Measurements from ENCODE around the gene CDKN1B.
"Not testable (repeated sequence)": the region's sequence is repeated elsewhere in the genome, so short reads cannot be mapped to it uniquely, and the experiment has no call there.

The CDKN1B gene

DNA sequence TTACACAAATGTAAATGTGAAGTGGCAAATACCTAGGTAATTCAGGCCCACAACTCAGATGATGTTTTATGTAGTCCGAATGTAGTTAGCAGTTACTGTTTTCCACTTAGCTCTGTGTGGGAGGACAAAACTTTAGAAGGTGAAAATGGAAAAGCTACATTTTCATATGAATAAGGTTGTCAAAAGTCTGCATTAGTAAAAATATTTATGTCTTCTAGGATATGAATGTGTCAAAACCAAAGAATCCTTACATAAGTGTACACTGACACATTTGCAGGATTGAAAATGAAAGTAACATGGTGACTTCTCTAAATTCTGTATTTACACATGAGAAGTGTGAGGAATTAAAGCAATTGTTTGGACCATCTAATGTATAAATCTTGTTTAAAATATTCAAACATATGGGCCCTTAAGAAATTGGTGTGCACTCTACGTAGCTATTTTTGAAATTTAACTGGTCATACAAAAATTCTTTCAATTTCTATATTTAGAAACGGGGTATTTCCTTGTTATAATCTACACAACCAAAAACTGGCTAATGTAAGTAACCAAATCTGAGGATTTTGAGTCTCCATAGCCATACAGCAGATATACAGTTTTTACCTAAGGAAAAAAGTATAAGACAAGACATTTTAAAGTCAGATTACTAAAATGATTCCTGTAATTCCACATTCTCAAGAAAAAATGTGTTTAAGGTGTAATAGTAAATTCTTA is 5.4 kb downstream of the CDKN1B start:
- in situ Hi-C loops (cut with MboI; ENCODE audit: low sequenced_read_pairs) = loop anchor here (25.0 kb wide), 2 partner anchors 685 to 1135 kb away; no protein-coding TSS in a partner anchor

GRCh38 chr12:12723149-12723680 is 6.0 kb downstream of the CDKN1B start:
- in situ Hi-C loops (cut with MboI; ENCODE audit: low sequenced_read_pairs) = loop anchor here (25.0 kb wide), 2 partner anchors 686 to 1136 kb away; no protein-coding TSS in a partner anchor

DNA sequence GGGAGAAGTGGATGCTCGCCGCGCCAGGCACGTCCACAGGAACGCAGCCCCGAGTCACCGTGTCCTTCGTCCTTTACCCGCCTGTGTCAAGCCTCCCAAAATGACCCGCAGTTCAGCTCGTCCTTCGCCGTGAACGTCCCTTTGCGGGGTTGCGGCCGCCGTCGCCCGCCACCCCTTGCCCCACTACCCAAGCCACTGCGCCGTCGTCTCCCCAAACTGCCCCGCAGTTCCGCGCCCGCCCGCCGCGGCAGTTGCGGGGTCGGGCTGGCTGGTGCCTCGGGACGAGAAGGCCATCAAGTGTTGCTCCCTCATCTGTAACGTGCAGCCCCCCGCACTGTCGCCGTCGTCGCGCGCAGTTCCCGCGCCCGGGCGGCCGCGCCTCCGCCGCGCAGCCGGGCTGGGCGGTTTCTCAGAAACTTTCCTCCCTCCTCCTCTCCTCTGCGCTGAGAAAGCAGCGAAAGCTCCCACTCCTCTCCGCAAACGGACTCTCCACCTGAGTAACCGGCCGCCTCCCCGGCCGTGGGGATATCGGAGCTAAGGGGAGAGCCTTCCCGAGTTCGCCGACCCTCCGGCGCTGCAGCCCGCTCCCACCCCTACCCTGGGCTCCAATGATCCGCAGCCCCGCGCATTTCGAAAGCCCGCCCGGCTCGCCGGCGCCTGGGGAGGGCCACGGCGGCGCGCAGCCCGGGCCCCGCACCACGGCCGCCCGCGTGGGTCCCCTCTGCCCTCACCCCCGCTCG is 6.7 kb downstream of the CDKN1B start:
- in situ Hi-C loops (cut with MboI; ENCODE audit: low sequenced_read_pairs) = loop anchor here (25.0 kb wide), 2 partner anchors 687 to 1137 kb away; no protein-coding TSS in a partner anchor

DNA sequence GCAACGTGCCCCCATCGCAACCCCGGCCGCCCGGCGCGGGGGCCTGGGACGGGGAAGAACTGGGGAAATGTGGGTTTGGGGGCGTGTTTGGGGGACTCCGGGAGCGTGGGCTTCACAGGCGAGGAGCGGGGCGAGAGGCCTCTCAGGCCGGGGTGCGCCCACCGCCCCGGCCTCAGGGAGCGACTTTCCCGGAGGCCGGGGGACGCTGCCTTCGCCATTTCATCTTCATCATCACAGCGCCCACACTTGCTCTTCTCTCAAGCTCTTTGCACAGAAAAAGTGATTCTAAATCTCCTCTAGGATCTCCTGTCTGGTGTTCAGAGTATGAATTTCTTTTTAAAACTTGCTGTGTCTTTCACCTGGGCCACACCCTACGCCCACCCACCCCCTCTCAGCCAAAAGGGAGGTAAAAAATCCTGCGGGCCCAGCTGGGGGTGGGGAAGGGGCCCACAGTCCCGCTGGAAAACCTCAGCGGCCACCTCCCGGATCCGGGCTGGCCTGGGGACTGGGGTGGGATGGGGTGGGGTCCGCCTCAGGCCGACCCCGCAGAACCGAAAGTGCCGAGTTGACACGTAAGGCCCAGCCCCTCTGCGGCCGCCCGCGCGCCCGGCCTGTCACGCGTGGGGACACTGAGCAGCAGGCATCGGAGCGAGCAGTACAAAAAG is 7.4 kb downstream of the CDKN1B start:
- in situ Hi-C loops (cut with MboI; ENCODE audit: low sequenced_read_pairs) = loop anchor here (25.0 kb wide), 2 partner anchors 687 to 1137 kb away; no protein-coding TSS in a partner anchor

DNA sequence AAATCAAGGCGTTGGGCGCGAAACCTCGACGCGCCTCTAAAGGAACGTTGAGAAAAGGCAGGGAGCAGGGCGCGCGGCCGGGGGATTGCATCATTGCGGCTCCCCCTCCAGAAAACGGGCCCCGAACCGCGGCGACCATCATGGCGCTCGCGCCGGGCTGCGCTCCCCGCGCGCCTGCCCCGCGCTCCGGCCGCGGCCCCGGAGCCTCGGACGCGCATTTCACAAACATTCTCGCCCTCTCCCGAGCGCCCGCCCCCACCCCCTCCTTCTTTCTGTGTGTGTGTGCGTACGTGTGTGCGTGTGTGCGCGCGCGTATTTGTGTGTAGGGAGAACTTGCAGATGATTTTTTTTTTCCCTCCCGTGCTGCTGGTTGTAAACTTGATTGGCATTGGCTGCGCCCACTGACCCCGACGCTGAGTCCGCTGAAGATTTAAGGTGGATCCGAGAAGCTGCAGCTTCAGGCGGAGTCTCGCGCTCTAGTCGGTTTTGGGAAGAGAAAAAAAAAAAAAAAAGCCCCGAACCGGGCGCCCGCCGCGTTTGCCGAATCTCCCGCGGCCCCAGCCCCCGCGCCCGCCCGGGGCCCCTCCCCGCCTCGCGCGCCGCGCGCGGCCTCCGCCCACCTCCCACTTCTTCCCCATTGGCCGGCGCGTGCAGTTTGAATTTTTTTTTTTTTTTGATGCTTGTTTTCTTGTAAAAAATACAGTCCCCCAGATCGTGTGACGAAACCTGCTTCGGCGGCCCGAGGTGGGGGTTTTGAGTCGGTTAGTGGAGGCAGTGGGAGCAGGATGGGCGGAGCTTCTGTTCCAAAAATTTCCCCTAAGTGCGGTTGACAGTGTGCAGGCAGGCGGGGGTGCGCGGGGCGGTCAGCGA is 8.2 kb downstream of the CDKN1B start:
- in situ Hi-C loops (cut with MboI; ENCODE audit: low sequenced_read_pairs) = no loop called here

GRCh38 chr12:12725956-12726554 is 8.9 kb downstream of the CDKN1B start:
- in situ Hi-C loops (cut with MboI; ENCODE audit: low sequenced_read_pairs) = no loop called here

DNA sequence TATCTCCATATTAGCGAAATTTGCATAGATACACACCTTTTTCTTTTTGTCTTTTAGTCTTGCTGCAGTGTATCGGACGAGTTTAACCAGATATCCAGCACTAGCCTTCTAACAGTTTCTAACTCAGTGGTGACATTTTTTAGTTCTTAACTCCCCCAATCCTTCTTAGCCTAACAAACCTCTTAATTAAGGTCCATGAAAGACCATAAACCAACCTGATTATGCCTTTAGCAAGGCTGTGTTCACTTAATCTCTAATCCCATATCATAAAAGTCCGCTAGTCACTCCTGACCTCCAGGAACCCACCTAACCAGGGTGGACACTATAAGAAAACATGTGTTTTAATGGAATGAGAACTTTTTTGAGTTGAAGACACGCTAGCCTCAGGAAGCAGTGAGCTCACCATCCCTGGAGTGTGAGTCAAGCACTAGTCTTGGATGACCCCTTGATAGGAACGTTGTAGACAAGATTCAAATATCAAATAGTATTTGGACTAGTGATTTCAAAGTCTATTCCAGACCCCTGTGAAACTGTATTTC is 9.5 kb downstream of the CDKN1B start:
- in situ Hi-C loops (cut with MboI; ENCODE audit: low sequenced_read_pairs) = no loop called here

- in situ Hi-C loops (cut with MboI; ENCODE audit: low sequenced_read_pairs) = no loop called here
These were observed 14.0 kb downstream of the CDKN1B start for GRCh38 chr12:12731178-12731577.

GRCh38 chr12:12731785-12732184 is 14.6 kb downstream of the CDKN1B start:
- in situ Hi-C loops (cut with MboI; ENCODE audit: low sequenced_read_pairs) = no loop called here

GRCh38 chr12:12733118-12733517 is 15.9 kb downstream of the CDKN1B start:
- in situ Hi-C loops (cut with MboI; ENCODE audit: low sequenced_read_pairs) = no loop called here

GRCh38 chr12:12734054-12734453 is 16.9 kb downstream of the CDKN1B start:
- in situ Hi-C loops (cut with MboI; ENCODE audit: low sequenced_read_pairs) = no loop called here

GRCh38 chr12:12734561-12735071 is 17.4 kb downstream of the CDKN1B start:
- in situ Hi-C loops (cut with MboI; ENCODE audit: low sequenced_read_pairs) = no loop called here

DNA sequence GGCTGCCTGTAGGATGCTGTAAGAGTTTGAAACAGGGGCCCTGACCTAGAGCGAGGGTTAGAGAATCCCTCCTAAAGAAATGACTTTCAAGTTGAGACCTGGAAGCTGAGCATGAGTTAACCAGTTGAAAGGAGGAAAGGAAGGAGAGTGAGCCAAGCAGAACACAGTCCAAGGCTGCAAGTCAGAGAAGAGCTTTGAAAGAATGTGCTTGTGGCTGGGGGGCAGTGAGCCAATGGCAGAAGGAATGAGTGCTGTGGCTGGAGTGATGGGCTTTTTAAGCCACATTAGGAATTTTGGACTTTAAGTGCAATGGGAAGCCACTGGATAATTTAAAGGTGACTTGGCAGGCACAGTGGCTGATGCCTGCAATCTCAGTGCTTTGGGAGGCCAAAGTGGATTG is 18.1 kb downstream of the CDKN1B start:
- in situ Hi-C loops (cut with MboI; ENCODE audit: low sequenced_read_pairs) = no loop called here

GRCh38 chr12:12736759-12737676 is 19.9 kb downstream of the CDKN1B start:
- in situ Hi-C loops (cut with MboI; ENCODE audit: low sequenced_read_pairs) = no loop called here

- in situ Hi-C loops (cut with MboI; ENCODE audit: low sequenced_read_pairs) = not testable (repeated sequence)
These were observed 21.0 kb downstream of the CDKN1B start for GRCh38 chr12:12738152-12738551.

DNA sequence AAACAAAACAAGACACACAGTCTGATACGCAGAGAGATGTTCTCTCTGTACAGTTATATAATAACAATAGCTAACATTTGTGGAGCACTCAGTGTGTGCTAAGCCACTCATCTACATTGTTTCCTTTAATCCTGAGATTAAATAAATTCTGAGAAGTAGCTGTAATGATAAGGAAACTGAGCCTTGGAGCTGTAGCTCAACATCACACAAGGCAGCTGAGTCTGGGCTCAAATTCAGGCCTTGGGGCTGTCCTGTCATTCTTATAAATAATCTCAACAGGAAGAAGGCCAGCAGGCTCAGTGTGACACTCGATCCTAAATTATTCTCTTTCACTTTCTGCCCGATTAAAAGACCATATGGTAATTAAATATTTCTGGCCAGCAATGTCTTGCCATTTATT is 24.5 kb downstream of the CDKN1B start:
- in situ Hi-C loops (cut with MboI; ENCODE audit: low sequenced_read_pairs) = no loop called here

DNA sequence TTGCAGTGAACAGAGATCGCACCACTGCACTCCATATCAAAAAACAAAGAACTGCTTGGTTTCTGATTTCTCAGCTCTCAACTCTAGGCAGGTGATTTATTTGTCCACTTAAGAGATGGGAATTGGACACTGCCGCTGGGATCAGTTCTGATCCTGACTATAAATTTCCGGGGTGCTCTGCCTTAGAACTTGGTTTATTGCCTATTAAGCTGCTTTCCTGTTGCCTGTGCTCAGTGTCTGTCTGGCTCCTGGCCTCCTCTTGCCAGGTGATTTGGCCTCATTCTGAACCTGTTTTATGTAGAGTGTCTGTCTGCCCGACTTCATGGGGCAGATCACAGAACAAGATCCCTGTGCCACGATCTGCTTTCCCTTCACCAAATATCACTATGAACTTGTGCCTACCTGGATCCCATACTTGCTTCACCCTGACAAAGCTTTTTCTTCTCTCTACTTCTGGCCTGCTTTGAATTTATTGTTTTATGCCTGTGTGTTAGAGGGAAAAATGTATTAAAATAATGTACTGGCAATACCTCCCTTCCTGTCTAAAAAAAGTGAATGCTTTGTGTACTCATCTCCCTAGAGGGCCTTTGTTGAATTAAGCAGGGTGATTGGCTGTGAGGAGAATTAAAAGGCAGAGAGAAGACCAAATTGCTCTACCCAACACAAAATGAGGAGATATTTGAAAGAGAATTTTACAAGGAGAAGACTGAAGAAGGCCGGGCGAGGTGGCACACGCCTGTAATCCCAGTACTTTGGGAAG is 27.6 kb downstream of the CDKN1B start:
- in situ Hi-C loops (cut with MboI; ENCODE audit: low sequenced_read_pairs) = no loop called here
